Fibroblast of lung (primary cell): ENCODE measurements around the gene XRCC3.

Source experiments
- EZH2 ChIP-seq: IDR thresholded peaks from 2 replicates; pipeline ENCODE4 v1.5.1; 2012; ENCODE audit warnings: low read length, control low read depth, mild to moderate bottlenecking; ENCODE audit errors: missing control alignments
- TF ChIP-seq, protein P1 (sequence below), 2 donors: IDR thresholded peaks in 1 of 2; conservative IDR thresholded peaks in 1 of 2; 1 replicate in 1 of 2; 2 replicates in 1 of 2; pipeline ENCODE4 v1.5.1; 2011 to 2012; ENCODE audit warnings: low read length in 2 of 2, control low read depth in 1 of 2, inconsistent platforms in 1 of 2, low read depth in 1 of 2, mild to moderate bottlenecking in 1 of 2

DNA sequence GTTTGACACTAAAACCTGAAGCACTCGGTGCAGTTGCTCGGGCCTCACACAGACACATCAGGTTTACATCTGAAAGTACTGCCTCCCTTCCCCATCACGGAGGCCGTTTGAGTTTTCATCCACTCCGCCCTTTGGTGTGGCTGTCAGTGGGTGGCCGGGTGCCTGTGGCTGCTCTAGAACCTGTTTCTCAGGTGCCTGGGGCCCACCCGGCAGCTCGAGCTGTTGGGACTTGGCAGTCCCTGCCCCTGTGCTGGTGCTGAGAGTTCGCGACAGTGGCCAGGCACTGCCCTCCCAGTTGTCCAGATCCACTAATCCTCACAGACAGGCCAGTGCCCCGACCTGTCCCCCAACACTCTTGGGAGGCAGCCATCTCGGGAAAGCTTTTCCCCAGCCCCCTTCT is 22.4 kb downstream of the XRCC3 start:
- TF ChIP-seq, protein P1, sequence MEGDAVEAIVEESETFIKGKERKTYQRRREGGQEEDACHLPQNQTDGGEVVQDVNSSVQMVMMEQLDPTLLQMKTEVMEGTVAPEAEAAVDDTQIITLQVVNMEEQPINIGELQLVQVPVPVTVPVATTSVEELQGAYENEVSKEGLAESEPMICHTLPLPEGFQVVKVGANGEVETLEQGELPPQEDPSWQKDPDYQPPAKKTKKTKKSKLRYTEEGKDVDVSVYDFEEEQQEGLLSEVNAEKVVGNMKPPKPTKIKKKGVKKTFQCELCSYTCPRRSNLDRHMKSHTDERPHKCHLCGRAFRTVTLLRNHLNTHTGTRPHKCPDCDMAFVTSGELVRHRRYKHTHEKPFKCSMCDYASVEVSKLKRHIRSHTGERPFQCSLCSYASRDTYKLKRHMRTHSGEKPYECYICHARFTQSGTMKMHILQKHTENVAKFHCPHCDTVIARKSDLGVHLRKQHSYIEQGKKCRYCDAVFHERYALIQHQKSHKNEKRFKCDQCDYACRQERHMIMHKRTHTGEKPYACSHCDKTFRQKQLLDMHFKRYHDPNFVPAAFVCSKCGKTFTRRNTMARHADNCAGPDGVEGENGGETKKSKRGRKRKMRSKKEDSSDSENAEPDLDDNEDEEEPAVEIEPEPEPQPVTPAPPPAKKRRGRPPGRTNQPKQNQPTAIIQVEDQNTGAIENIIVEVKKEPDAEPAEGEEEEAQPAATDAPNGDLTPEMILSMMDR (conservative IDR thresholded peaks at IDR 0.05 in 1 of 2, IDR thresholded peaks at IDR 0.05 in 1 of 2; ENCODE audit: low read depth in 1 of 2, low read length in 2 of 2), result no peak
- no peak for TF ChIP-seq EZH2
